Cardiac atrium fibroblast (primary cell): Measurements from ENCODE around the gene ANKRD27. TPM values are rescaled to one million over a fixed set of nuclear protein-coding genes. Genes with fewer than 3 reads are reported as not detected.

Experiments used
- total RNA-seq: library from RNA; depleted of rRNA; stranded (reverse); fragments of >200 nt; gene quantifications from 2 replicates; pipeline ENCODE4 v1.2.3, GENCODE V29; 2015

Gene ANKRD27
- 22.7 and 26.2 TPM in 2 replicates for total RNA-seq

DNA sequence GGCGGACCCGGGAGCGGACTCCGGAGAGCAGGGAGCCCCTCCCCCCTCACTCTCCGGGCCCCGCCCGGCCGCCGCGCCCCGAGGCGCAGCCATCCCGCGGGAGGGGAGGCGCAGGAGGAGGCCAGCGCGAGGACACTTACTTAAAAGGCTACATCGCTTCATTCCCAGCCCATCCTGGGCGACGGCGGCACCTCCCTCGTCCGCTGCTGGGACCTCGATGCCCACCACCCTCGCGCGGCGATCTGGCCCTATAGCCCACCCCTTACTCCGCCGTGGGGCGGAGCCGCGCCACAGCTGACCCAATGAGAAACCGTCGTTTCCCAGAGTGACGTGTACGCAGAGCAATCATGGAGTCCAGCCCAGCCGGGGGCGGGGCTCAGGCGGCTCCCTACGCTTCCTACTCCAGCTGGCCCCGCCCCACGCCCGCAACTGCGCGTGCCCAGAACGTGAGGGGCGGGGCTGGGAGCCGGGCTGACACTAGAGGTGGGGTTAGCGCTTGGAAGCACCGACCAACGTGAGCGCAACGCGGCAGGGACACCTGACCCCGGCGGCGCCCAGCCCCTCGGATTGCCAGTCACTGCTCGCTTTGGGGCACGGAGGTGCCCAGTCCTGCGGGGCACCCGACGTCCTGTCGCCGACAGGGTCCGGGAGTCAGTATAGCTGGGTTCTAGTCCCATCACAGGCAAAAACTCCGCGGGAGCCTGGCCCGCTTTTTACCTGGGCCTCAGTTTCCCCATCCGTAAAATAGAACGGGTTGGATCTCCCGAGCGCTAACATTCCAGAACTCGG, at the start of gene ANKRD27:
Gene ANKRD27 (minus strand): TSS at position 250 of the 789 bp plus-strand sequence. CDS start 16,165 bp downstream, outside the sequence.

DNA sequence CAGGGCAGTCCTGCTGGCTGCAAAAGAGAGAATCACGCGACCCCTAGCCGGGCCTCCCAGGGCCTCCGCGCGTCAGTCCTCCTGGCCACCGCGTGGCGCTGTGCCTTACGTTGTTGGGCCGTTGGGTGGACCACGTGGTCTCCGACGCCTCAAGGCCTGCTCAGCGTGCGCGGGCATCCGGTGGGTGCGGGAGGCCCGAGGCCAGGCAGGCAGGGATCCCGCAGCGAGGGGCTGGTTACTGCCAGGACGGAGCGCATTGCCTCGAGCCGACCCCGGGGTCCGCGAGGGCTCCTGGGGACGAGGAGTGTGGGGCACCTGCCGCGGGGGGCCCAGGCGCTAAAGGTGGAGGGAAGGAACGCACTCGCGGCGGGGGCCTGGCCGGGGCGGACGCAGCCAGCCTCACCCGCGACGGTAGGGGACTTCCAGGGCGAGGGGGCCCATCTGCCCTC, 44.7 kb upstream of the ANKRD27 start, which contains the start of gene TDRD12:
Gene TDRD12 (plus strand): TSS at position 157 of the 449 bp plus-strand sequence. CDS start 306 bp downstream, outside the sequence.

DNA sequence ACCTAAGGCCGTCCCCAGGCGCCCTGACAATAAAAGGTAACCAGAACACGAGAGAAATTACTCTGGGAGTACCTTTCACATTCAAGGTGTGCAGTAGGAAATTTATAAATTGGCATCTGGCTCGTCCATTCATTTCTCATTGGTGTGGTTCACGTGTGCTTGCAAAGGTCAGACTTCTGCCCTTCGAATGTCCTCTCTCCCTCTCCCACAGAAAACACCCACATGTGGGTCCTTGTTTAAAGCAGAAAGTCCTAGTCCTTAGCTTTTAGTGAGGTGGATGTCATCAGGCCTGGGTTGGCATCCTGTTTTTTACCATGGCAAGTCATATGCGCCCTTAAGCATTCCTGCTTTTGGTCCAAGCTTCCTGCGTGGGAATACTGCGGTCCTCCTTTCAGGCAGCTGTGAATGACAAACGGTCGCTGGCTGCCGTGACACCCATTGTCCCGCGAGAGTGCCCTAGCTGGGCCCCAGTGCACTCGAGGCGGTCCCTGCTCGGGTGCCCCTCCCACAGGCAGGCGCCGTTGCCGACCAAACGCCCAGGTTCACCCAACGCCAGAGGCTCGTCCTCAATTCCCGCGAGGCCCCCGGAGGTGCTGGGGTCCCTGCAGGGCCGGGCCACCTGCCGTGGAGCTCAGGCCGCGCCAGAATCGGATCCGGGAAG, 16.4 kb upstream of the ANKRD27 start, which contains the start of gene NUDT19:
Gene NUDT19 (plus strand): TSS at position 531 of the 661 bp plus-strand sequence. CDS start 140 bp downstream, outside the sequence.

DNA sequence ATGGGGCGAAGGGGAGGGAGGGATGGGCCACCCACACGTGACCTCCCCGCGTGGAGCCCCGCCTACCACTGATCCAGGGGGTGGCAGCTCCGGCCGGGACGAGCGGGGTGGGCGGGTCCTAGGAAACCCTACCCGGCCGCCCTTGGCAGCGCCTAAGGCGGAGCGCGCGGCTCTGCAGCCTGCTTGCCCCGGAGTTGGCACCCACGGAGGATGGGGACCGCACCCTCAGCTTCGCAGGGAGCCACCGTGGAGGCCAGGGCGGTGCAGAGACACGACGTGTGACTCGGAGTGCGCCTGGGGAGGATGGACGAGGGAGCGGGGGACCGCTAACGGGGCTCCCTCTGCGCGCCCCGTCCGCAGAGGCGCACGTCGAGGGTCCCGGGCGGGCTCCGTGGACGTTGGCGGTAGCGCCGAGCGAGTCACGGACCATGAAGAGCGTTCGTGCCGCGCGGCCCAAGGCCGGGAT, 773 bp upstream of the ANKRD27 start, which contains the start of gene RGS9BP:
Gene RGS9BP (plus strand): TSS at position 129 of the 466 bp plus-strand sequence. CDS start 416 bp downstream, outside the sequence.

DNA sequence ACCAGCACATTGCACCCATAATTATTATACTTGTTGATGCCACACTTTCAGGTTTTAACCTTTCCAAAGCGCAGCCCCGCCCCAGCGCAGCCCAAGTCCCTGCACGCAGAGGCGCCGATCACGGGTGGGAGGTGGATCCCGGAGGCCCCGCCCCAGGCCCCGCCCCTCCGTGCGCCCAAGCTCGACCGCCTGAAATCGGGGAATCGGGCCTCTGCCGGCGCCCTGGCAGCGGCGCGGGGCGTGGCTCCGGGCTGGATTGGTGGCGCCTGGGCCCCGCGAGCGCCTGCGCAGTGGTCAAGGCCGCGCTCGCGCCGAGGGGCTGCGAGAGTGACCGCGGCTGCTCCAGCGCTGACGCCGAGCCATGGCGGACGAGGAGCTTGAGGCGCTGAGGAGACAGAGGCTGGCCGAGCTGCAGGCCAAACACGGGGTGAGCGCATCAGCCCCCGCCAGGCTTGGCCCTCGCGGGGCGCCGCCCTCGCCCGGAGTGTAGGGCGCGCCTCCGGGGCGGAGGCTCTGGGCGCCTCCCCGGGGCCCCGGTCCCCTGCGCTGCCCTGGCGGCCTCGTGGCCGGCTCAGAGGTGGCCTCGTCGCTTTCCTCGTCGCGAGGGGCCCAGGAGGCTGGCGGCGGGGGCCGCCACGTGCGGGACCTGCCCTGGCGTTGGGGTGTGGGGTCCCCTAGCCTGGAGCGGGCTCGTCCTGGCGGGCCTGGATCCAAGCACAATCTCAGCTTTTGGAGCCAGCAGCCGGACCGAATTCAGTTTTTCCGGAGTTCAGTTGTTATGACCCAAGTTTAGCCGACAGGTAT, 93.9 kb downstream of the ANKRD27 start, which contains the start of gene PDCD5:
Gene PDCD5 (plus strand): TSS at position 290 of the 804 bp plus-strand sequence. CDS start 72 bp downstream, at position 362.

Other genes with a start within 250 kb of the ANKRD27 start
- gene PDCD5, start 94.0 kb downstream of the ANKRD27 start, total RNA-seq: 130 and 181 TPM in 2 replicates
- 0.16 and 0.36 TPM in 2 replicates for gene RGS9BP, start 668 bp upstream of the ANKRD27 start, total RNA-seq
- gene NUDT19, start 16.6 kb upstream of the ANKRD27 start, total RNA-seq: 9.6 and 14.6 TPM in 2 replicates
- 0.18 TPM in 1 of 2 replicates, not detected in the other for gene TDRD12, start 44.6 kb upstream of the ANKRD27 start, total RNA-seq
- gene SLC7A9, start 194.6 kb upstream of the ANKRD27 start, total RNA-seq: 1.3 TPM in 1 of 2 replicates, not detected in the other